DMS 273 treated with DMSO at 0.1 percent for 48 hours (cell line): ENCODE data around the gene SPDYE2.
"Not testable (repeated sequence)": the region's sequence is repeated elsewhere in the genome, so short reads cannot be mapped to it uniquely, and the experiment has no call there.

Experiments used
- DNase-seq: peaks from one replicate; lab custom pipeline; 2025; lab: John Stamatoyannopoulos, UW

SPDYE2 gene

GRCh38 chr7:102540604-102541003, 10.4 kb upstream of the SPDYE2 start:
- not testable (repeated sequence) for DNase-seq

GRCh38 chr7:102542083-102542482, 8.9 kb upstream of the SPDYE2 start:
- not testable (repeated sequence) for DNase-seq

- DNase-seq: not testable (repeated sequence)
Observed at GRCh38 chr7:102542771-102543170, 8.3 kb upstream of the SPDYE2 start.

- not testable (repeated sequence) for DNase-seq
Observed at GRCh38 chr7:102543596-102543995, 7.4 kb upstream of the SPDYE2 start, which contains the start of gene UPK3BL2. TSS of gene UPK3BL2 (minus strand) at chr7:102543696. CDS start at chr7:102543636, 60 bp downstream.

- DNase-seq: not testable (repeated sequence)
Observed at GRCh38 chr7:102544372-102544771, 6.7 kb upstream of the SPDYE2 start.

GRCh38 chr7:102545288-102545687, 5.7 kb upstream of the SPDYE2 start:
- not testable (repeated sequence) for DNase-seq

- DNase-seq: not testable (repeated sequence)
Observed at GRCh38 chr7:102546353-102546752, 4.7 kb upstream of the SPDYE2 start.

- DNase-seq: not testable (repeated sequence)
Observed at GRCh38 chr7:102568620-102569019, 17.6 kb downstream of the SPDYE2 start.

- not testable (repeated sequence) for DNase-seq
Observed at GRCh38 chr7:102572261-102573239, 21.5 kb downstream of the SPDYE2 start, which contains the start of gene POLR2J3. TSS of gene POLR2J3 (minus strand) at chr7:102572583. CDS start at chr7:102572521, 62 bp downstream.

GRCh38 chr7:102574607-102575006, 23.6 kb downstream of the SPDYE2 start:
- not testable (repeated sequence) for DNase-seq

- DNase-seq: not testable (repeated sequence)
Observed at GRCh38 chr7:102576363-102576762, 25.3 kb downstream of the SPDYE2 start.

GRCh38 chr7:102577315-102578240, 26.6 kb downstream of the SPDYE2 start:
- not testable (repeated sequence) for DNase-seq

GRCh38 chr7:102578486-102578885, 27.5 kb downstream of the SPDYE2 start:
- DNase-seq: not testable (repeated sequence)

- not testable (repeated sequence) for DNase-seq
Observed at GRCh38 chr7:102581722-102582121, 30.7 kb downstream of the SPDYE2 start.

GRCh38 chr7:102583495-102583894, 32.5 kb downstream of the SPDYE2 start:
- DNase-seq: not testable (repeated sequence)

- not testable (repeated sequence) for DNase-seq
Observed at GRCh38 chr7:102589857-102590256, 38.8 kb downstream of the SPDYE2 start.

GRCh38 chr7:102592477-102593019, 41.5 kb downstream of the SPDYE2 start:
- DNase-seq: not testable (repeated sequence)

GRCh38 chr7:102593637-102594334, 42.8 kb downstream of the SPDYE2 start:
- not testable (repeated sequence) for DNase-seq

GRCh38 chr7:102596036-102596435, 45.0 kb downstream of the SPDYE2 start:
- not testable (repeated sequence) for DNase-seq

GRCh38 chr7:102599699-102600098, 48.7 kb downstream of the SPDYE2 start:
- DNase-seq: not testable (repeated sequence)

- DNase-seq: not testable (repeated sequence)
Observed at GRCh38 chr7:102602317-102602716, 51.3 kb downstream of the SPDYE2 start.
